GM12865 (cell line): ENCODE measurements around the gene FBXO7.

Source experiments
- DNase-seq: peaks from one replicate; pipeline ENCODE4 v3.0.0; 2010; ENCODE audit warnings: low read depth
- H3K4me3 ChIP-seq: 2 replicates; pipeline ENCODE4 v1.5.1; 2011; ENCODE audit warnings: mild to moderate bottlenecking, low read depth, low read length, control low read depth
- TF ChIP-seq, protein P1 (sequence below): IDR thresholded peaks from 2 replicates; pipeline ENCODE4 v1.5.1; 2011; ENCODE audit warnings: low read length, control low read depth, low read depth, inconsistent platforms; ENCODE audit not compliant: insufficient read depth; ENCODE audit errors: missing control alignments

The FBXO7 gene

DNA sequence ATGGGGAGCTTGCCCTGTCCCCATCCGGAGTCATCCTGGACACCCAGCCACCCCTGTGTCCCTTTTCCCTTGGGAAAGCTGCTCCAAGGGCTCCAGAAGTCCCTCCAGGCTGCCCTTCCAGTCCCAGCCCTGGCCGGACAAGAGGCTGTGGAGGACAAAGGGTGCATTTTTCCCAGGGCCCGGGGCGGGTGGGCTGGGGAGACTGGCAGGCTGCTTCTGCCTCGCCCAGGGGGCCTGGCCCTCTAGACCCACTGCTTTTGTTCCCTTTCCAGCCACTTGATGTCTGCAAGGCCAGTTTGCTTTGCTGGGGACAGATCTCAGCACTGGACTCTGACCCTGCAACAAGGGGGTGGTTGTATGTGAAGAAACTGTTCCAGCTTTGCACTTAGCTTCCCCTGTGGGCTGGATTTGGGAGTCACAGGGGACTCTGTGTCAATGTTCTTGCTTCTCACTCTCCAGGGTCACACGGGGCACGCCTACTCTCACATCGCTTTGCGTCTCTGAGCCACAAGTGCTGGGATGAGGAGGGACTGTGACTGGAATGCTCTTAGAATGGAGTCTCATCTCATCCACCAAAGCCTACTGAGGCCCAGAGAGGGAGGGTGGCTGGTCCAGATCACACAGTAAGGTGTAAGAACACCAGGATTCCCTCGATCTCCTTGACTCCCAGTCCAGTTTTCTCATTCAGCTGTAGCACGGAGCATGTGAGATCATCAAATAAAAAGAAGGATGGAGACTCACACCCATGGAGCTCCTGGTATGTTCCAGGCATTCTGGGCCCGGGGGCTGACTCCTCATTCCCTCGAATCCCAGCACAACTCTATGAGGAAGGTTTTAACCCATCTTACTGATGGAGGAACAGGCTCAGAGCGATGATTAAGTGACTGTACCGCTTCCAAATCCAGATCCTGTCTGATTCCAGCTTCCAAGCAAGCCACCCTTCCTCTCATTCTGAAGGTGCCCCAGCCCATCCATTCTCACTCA lies 59.9 kb downstream of the FBXO7 start:
- H3K4me3 ChIP-seq = no peak overlapping the region
- TF ChIP-seq, protein P1, sequence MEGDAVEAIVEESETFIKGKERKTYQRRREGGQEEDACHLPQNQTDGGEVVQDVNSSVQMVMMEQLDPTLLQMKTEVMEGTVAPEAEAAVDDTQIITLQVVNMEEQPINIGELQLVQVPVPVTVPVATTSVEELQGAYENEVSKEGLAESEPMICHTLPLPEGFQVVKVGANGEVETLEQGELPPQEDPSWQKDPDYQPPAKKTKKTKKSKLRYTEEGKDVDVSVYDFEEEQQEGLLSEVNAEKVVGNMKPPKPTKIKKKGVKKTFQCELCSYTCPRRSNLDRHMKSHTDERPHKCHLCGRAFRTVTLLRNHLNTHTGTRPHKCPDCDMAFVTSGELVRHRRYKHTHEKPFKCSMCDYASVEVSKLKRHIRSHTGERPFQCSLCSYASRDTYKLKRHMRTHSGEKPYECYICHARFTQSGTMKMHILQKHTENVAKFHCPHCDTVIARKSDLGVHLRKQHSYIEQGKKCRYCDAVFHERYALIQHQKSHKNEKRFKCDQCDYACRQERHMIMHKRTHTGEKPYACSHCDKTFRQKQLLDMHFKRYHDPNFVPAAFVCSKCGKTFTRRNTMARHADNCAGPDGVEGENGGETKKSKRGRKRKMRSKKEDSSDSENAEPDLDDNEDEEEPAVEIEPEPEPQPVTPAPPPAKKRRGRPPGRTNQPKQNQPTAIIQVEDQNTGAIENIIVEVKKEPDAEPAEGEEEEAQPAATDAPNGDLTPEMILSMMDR = no peak
- no peak for DNase-seq

DNA sequence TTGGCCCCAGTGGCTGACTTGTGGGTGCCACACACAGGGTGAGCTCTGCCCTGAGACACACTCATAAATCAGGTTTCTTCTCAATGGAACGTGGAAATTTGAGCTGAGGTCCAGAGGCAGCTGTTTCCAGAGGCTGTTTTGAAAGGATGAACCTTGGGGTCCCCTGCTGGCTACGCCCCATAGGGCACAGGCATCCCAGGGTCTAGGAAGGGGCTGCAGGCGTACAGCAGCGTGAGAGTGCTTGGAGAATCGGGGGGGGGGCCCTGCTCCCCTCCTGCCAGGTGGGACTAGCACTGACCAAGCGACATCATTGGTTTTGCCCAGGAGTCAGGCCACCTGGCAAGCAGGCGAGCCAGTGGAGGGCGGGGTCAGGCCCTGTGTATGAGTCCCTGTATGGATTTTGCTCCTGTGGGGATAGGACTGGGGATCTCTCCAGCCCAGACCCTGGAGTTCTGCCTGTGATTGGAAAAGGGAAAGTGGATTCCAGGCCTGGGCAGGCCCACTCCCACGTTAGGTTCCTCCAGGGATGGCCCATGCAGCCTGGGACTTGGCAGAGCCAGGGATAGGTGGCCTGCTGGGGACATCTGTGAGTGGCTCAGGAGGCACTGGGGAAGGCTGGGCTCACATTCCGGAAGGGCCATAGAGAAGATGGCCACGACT lies 61.0 kb downstream of the FBXO7 start:
- TF ChIP-seq, protein P1 = no peak
- no peak overlapping the region for H3K4me3 ChIP-seq
- no peak for DNase-seq

DNA sequence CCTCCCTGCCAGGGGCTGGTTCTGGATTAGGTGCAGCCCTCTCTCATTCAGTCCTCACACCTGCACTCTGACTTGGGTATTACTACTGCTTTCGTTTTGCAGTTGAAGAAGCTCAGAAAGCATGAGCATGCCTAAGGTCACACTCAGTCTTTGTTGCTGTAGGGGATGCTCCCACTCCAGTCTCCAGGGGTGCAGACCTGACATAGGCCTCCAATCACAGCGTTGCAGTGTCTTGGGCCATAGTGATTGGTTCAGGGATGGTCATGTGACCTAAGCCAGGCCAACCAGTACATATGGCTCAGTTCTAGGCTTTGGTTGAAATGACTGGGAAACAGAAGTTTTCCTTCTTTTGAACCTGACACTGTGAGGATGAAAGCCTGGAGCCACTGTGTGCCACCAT lies 61.7 kb downstream of the FBXO7 start:
- TF ChIP-seq, protein P1 = no peak
- no peak for DNase-seq
- H3K4me3 ChIP-seq = no peak overlapping the region

DNA sequence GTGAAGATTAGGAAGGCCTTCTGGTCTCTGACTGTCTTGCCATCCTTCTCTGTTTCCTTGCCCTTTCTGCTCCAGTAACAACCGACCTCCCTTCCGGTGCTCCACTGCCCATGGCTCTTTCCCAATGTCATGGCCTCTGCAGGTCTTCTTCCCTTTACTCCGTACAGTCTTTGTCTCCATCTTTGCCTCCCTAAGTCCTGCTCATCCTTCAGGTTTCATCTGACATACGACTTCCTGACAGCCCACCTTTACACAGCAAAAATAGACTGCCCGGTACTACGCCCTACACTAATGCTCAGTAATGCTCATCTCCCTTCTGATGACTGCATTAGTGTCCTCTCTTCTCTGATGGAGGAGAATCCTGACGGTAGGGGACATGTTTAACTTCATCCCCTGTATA lies 63.9 kb downstream of the FBXO7 start:
- TF ChIP-seq, protein P1 = no peak
- H3K4me3 ChIP-seq = no peak overlapping the region
- no peak for DNase-seq

DNA sequence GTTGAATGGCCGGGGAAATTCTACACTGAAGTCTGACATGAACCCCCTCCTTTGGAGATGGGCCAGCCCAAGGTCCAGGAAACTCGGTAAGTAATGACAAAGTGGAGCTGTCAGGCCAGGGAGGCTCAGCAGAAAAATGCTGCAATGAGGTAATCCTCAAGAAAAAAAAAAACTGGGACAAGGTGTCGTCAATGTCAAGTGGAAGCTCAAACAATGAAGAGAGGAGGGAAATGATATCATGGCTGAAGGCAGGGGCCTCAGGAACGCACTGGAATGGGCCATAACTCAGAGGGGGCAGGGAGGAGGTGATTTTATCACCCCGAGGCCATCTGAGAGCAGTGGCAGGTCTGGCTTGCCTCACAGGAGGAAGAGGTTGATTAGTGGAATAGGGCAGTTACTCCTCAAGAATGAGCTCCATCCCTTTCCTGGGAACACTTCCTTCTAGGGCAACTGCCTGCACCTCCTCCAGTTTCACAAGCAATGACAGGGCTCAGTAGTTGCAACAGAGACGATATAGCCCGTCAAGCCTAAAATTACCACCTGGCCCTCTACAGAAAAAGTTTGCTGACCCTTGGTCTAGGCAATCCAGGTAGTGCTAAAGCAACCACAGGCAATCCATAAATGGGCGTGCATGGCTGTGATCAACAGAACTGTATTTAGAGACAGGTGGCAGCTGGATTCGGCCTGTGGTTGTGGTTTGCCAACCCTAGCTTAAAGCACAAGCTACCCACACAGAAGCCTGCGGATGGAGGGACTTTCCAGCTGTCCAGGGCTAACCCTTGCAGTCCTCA lies 65.2 kb downstream of the FBXO7 start:
- H3K4me3 ChIP-seq = no peak overlapping the region
- TF ChIP-seq, protein P1 = no peak
- peak; percentile 36 for DNase-seq

DNA sequence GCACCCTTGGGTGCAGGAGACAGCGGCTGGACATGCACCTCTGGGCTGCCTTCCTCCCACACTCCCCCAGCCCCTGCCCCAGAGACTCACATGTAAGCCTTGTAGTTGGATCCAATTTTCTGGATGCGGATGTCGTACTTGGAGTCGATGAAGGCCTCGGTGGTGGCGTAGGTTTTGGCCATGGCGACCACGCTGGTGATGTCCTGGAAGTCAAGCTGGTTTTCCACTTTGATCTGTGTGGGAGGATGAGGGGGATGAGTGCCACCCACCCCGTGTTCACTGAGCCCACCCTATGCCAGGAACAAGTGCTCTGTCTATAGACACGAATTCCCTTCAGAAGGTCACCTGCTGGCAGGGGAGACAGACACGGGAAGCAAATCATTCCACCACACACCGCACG lies 66.9 kb downstream of the FBXO7 start:
- TF ChIP-seq, protein P1 = no peak
- no peak overlapping the region for H3K4me3 ChIP-seq
- DNase-seq = no peak
